ENCODE measurements around the gene GDF10.

DNA sequence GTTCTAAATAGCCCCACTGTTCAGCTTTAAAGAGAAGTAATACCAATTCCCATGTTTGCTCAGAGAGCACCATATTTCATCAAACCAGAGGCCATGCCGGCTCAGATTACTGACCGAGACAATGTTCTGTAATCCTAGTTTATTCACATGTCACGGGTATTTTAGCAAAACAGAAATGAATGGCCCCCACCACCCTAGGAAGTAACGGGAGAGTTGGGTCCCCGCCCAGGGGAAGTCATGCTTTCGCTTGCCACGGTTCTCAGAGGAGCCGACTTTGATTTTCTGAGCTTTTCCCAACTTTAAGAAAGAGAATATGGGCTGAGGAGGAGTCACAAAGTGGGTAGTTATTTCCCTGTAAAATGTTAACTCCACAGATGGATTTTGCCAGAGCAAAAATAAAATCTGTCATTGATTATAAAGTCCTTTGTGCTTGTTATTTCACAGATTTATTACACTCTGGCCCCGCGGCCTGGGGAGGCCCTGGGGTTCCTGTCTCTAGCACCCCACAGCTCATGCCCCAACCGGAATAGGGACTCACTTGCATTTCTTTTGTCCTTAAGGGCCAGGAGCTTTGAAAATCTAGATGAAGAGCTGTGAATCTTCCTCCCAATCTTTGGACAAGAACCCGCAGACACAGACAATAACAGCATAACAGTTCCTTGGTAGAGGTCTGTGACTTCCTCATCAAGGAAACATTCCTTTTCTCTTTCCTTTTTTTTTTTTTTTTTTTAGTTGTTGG is 3.7 kb upstream of the GDF10 start:
- TF ChIP-seq CTCF (IDR thresholded peaks at IDR 0.05) (no peak), POLR2AphosphoS5 (IDR thresholded peaks at IDR 0.05) (no peak)
